NCI-H69 (cell line): Measurements from ENCODE around the gene SLC22A23.

Experiments used
- DNase-seq: peaks from one replicate; lab custom pipeline; 2025; lab: John Stamatoyannopoulos, UW

The SLC22A23 gene

DNA sequence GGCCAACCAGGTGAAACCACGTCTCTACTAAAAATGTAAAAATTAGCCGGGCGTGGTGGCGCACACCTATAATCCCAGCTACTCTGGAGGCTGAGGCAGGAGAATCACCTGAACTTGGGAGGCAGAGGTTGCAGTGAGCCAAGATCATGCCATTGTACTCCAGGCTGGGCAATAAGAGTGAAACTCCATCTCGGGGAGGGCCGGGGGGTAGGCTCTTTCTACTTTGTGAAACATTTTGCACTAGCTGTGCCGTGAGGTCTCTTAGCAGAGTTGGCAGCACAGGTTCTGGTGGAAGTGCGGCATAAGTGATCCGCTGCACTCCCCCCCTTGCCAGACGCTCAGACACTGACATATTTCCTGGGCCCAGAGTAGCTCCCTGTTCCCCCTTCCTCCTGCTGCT lies 173.6 kb downstream of the SLC22A23 start:
- no peak for DNase-seq

DNA sequence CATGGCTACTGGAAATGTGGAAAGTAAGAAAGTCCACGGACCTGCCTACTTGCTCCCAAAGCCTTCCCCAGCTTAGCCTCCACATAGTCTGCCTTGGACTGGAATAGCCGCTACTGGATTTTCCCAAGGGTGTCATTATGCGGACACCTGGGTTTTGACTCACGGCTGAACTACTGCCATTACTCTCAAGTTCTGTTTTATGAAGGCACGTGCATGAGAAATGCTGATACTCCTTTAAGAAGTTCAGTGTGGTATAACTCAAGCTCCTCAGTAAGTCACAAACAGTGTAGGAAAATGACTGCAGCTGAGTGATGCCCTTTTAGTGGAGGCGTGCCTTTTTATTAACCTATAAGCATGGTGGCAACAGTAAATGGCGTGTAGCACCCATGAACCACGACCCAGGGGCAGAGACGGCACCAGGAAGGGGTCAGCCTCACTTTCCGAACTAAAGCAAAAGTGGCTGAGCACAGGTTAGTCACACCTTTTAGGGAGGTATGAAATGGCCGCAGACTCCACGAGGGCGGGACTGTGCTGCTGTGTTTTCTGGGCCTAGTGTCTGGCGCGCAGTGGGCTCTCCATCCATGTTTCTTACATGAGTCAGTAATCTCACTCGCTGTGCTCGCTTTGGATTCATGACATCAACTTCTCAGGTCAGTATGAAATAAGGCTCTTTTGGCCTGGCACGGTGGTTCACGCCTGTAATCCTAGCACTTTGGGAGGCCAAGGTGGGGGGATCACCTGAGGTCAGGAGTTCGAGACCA lies 174.2 kb downstream of the SLC22A23 start:
- DNase-seq, result no peak

DNA sequence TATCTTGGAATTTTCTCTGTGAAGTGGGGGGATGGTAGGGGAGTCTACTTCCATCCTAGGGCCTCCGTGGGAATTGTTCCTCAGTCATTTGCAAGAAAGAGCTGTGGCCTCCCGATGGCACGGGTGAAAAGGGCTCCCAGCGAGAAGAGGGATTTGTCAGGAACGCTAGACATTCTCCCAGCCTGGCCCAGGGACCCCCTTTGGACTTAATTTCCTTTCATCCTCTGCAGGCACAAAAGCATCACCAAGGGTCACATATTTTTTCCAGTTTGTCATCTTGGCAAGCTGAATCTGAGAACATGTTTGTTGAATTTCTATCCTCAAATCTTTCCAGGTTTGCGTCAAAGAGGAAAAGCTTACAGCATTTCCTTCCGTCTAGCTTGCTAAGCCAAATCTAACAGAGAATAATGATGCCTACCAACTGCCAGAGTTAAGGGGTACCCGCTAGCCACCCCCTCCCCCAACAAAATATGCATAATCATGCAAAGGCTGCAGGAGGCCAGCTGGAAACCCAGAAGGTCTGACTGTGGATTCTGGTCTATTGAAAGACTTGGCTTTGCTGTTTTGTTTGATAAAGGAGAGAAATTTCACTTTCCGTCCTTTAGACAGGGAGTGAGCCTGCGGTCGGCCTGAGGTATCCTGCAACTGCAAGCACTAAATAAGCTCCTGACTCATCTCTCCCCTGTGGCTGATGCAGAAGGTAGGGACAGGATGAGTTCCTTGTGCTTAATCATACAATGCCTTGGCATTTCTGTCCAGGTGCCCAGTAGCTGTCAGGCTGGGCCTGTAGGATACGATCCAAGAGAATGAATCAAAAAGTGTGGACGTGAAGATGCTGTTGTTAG lies 175.0 kb downstream of the SLC22A23 start:
- DNase-seq, result no peak

DNA sequence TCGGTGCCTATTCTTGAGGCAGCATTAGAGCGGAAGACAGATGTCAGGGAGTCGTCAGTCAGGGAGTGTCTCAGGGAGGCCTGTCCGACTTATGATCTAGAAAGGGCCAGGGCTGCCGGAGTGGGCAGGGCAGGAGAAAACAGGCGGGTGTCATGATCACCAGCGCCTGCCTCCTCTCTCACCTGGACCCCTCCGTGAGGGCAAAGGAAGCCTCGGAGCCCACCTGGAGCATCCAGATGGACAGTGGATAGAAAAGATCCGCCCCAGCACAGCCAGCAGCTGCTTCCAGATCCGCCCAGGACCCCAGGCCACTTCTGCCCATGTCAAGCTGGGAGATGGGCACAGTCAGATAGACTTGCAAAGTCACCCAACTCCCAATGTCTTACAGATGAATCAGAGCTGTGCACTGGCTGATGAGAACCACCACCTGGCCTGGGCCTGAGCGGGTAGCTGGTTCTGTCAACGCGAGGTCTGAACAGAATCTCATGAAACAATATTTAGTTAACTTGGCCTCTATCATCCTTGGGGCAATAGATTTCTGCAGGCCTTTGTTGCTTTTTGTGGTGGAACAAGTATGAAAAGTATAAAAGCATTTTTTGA lies 175.9 kb downstream of the SLC22A23 start:
- DNase-seq, result no peak

DNA sequence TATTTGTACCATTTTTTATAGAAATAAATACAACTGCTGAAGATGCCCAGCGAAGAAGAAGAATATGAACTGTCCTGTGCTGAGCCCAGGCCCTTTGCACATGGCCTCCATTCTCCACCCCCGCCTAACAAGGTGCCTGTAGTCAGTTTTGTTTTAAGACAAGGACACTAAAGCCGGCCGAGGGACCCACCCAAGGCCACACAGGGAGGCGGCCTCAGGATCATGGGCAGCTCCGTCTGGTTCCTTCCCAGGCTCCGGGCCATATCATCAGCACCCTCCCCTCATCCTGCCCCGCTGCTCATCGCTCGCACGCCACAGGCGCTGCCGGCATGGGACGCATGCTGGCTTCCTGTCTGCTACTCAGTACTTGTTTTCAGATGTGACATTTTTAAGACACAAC lies 176.8 kb downstream of the SLC22A23 start:
- DNase-seq, result no peak

DNA sequence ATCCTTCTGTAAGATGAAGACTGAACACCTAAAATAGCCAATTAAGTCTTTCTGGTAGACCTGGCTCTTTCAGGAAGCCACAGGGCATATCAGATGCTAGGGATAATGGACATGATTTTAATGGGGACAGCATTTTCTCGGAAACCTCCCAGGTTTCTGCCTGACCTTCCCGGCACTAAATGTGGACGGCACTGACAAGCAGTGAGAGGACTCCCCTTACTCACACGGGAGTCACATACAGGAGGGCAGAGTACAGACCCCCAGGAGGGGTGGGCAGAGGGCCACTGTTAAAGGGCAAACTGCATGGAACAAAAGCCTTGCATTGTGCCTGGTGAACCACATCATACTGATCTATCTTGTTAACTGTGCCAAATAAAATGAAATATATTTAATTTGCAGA lies 178.2 kb downstream of the SLC22A23 start:
- DNase-seq, result no peak

DNA sequence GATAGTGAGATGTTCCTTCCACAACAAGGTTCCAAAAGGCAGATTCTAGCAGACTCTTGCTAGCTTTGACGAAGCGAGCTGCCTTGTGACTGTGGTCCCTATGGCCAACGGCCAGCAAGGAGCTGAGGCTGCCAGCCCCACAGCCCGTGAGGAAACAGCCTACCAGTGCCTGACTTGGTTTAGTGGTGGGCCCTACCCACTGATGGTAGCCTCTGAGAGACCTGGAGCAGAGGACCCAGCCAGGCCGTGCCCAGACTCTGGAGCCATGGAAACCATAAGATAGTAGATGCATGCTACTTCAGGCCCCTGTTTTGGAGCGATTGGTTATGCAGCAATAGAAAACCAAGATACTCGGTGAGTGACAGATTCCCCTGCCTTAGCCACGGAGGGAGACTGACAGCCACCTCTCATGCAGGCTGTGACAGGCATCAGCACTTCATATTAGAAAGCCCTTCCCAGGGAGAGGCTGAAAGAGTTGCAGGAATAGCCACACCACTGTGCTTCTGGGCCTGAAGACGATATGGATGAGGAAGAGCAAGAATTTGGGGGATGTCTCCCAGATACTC lies 178.9 kb downstream of the SLC22A23 start:
- no peak for DNase-seq

DNA sequence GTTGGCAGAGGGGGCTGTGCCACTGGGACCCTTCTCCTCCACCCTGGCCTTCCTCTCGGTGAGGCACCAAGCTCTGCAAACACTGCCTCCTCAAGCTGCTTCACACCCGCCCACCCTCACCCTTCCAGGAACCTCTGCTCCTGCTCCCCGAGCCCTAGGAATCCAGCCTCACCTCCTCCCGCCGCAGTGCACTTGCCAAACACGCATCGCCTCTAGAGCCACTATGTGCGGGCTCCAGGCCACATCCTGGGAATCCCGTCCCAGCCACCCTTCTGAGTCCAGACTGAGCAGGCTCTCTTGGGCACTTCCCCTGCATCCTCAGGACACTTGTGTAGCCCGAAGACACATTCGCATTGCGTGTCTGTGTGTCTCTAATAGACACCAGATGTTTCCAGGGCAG lies 179.6 kb downstream of the SLC22A23 start:
- no peak for DNase-seq

DNA sequence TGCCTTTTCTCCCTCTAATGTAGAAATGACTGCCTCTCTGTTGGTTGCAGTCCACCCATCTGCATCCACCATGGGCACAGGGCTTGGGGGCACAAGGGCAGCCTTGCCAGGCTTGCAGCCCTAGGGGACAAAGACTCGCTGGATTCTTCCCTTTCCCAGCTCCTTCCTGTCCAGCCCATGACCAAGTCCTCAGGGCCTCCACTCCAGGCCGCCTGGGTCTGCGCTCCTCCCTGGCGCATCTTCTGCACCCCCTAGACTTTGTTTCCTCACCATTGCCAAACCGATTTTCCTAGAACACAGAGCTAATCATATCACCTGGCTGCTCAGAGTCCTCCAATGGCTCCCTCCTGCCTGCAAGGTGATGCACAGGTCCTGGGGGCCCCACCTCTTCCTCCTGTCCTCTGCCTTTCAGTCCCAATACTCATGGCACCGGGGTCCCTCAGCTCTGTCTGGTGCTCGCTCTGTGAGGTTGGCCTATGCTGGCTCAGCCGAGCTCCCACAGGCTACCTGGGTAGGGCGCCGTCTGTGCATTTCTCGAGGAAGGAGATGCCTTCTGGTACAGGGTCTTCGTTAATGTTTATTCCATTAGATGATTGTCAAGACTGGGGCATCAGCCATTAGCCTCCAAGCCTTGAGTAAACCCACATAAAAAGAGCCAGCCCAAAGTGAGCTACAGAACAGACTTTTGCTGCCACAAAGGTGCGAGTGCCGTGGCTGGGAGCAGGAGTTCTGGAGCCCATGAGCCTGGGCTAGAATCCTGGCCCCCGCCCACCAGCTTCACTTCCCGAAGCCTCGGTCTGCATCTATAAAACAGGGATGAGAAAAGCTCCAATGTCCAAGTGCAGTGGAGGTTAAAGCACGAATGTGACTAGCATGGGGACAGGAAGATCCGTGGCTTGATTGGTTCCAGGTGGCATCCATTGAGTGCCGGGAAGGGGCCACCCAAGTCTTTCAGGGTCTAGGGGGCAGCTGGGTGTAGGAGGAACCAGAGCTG lies 180.4 kb downstream of the SLC22A23 start:
- no peak for DNase-seq

DNA sequence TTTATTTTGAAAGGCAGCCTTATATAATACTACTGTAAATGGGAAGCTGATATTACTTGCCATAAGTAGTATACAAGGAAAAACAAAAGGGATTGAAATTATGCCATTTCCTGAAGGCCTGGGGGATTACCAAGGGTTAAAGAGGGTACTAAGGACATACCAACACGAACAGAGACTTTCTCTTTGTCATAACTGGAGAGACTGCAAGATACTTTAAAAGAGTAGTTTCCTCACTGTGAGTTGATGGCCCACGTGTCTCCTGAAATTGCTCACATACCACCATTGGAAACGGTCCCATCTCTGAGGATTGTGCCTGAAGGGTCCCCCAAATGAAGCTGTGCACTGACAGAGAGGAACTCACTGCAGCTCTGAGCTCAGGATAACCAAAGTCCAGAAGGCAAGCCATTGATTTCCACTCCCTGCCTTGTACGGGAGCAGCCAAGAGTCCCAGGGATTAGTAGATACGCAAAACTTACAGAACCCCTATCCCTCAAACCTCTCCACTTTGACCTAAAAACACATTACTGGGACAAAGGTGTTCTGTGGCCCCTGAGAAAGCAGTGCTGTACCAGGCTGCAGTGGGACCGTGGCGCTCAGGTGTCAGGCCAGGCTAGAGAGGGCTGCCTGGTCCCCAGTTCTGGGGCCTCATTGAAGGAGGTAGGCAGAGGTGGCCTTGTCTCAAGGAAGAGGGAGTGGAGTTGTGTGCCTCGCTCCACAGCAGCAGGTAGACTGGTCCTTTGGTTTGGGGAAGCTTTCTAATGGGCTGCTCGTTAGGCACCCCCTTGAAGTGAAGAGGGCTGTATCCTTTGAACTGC lies 182.9 kb downstream of the SLC22A23 start:
- no peak for DNase-seq

DNA sequence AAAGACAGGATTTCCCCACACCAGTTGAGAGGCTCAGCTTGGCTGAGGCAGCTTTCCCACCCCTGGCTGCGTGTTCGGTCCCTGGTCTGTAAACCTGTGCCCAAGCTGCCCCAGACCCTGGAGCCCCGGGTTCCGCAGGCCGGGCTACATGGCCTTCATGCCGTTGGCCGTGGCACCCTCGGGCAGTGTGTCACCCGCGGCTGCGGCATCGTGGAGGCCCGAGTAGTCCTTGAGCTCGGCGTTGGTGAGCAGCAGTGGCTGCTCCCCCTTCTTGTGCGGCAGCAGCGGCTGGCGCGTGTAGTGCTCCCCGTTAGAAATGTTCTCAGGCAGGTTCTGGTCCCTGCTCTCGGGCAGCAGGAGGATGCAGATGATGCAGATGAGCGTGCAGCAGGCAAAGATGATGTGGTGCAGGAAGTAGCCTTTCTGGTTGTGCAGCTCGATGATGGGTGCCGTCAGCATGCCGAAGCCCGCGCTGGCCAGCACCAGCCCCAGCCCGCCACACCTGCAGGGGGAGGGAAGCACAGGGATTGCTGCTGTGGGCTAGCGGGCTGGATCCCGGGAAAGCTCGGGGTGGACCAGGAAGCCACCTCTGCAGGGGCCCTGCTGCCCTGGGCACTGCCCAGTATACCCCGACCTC lies 183.8 kb downstream of the SLC22A23 start:
- DNase-seq, result no peak

DNA sequence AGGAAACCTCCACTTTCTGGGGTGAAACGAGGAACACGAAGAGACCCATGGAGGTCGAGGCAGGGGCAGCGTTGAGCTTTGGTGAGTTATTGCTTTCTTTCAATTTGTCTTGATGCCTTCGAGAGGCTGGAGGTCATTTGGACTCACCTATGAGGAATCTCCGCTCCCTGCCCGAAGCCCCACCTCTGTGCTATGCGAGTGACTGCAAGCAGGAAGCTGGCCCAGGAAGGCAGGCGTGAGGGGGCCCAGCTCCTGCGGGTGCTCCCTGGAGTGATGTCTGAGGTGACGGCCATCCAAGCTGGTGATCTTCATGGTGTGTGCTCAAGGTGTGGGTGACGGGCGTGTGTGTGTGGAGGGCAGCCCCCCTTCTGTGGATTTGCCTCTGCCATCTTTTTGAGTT lies 185.1 kb downstream of the SLC22A23 start:
- DNase-seq, result no peak

DNA sequence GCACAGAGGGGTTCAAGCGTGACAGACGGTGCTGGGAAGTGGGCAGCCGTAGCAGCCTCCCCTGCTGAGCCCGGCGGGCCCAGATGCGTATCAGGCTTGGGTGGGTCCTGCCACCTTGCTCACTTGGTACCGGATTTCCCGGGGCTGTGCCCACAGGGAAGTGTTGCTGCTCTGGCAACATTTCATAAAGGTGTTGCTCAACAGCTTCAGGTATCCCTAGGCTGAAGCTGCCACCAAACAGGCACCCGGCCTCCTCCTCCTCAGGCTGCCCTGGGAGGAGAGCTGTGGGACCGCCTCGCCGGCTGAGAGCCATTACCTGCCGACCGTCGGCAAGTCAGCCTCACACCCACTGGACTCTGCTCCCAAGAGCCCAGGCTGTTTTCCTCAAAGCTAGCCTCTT lies 186.6 kb downstream of the SLC22A23 start:
- no peak for DNase-seq

DNA sequence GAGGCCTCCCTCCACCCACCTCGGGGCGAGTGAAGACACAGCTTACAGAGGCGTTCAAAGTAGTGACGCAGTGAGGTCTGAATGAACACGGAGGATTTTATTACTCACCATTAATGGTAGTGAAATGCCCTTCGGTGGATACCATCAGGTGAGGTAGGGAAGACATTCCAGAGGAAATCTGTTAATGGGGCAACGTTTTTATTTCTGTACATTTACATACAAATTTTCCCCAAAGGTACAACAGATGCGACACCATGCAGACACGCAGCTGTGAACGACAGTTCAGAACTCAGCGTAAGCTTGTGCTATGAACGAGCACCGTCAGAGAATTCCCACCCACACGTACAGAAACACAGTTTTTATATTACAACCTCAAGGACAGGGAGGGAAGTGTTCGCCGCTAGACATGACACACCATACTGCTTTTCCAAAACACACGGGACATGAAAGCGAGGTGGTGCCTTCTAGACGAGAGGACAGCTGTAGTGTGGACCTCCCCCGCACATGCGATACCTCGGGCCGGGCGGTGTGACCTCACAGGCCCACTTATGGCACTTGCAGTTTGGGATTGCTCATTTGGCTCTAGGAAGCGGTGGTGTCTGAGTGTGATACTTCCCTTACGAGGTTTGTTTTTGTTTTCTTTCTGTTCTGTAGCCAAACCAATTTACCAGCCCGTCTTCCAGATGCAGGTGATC lies 187.4 kb downstream of the SLC22A23 start:
- DNase-seq, result no peak

DNA sequence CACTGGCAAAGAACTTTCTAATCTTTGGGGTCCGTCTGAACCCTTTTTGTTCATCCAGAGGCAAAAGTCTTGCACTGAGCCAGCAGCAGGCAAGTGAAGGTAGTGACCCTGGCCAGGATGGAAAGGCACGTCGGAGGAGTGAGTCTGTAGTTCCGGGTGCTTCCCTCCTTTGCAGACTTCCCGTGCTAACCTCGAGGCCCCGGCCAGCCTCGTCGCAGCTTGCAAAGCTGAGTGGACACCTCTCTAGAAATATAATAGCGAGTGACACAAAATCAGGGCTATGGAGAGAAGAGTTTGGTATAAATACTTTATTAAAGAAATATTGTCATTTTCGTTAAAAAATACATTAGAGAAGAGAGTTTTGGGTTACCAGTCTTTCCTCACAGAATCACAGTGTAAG lies 188.2 kb downstream of the SLC22A23 start:
- DNase-seq, result no peak

DNA sequence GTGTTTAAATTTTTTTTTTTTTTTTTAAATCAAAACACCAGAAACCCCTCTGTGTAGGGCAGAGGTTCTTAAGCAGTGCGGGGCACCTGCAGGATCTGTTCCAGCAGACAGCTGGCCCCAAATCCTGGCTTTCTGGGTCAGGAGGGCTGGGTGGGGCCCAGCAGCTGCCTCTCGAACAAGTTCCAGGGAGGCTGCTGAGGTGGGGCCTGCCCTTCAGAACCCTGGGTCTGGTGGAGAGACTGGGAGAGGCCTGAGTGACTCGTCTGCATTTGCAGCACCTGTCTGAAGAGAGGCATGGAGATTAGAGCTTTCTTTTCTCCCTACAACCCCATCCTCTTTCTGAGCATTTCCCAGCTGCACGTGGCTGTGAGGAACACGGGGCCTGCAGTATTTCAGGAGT lies 189.7 kb downstream of the SLC22A23 start:
- DNase-seq, result no peak

DNA sequence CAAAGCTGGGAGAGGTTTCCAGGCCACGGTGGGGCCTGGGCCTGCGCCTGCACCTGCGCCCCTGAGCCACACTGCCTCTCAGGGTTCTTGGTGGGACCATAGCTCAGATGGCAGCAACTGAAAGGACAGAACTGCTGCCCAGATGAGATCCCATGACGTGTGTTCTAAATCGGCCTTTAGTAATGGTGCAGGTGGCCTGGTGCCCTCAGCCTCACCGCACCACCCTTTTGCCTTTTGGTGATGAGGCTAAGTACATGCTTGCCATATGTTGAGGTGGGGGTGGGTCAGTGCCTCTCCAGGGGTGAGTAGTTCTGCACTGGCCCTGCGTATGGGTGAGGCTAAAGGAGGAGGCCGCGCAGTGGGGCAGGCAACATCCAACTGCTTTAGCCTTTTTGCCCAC lies 190.7 kb downstream of the SLC22A23 start:
- no peak for DNase-seq

DNA sequence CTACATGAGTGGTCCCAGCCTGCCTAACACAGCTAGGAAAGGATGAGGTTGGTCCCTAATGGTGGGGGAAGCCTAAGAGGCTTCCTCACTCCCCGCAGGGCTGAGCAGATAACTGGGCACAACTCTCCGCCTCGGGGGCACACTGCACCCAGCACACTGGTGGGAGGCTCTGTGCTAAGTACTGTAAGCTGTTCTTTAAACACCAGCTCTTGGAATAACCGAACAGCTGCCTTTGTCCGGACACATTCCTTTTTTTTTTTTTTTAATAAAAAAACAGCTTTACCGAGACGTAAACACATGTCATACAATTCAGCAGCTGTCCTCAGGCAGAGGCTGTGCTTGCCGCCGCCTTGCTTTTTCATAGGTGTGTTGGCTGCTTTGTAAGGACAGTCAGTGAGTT lies 191.2 kb downstream of the SLC22A23 start:
- DNase-seq, result no peak

DNA sequence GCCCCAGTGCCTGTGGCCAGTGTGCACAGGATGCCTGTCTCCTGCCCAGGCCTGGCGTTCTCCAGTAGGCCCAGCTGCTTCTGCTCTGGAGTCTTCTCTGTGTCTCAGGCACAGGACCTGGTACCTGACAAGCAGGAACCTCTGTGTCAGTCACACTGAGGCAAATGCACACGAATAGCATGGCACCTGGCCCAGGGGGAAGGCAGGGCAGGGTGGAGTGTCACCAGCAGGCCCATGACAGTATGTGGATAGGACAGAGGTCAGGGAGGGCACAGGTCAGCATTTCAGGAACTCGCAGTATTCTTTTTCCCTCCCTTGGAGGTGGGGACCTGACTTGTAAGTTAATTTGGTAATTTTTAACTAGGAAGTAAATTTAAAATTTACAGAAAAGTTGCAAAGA lies 192.5 kb downstream of the SLC22A23 start:
- DNase-seq, result no peak

DNA sequence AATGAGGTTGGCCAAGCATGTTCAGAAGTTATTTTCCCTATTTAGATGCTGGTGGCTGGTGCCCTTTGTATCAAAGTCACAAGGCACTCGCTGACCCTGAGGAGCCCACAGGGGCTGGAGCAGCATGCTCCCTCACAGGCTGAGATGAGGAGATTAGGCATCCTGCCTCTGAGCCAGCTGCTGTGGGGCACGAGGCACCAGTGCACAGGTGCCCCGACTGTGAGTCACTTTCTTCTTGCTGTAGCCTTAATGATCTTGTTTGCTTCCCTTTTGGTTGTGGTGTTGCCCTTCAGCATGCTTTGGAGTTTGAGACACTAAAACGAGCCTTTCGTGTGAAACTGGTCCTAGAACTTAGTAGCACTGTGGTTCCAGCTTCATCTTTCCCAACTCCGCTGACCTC lies 193.8 kb downstream of the SLC22A23 start:
- no peak for DNase-seq
